Stimulated activated CD4-positive, alpha-beta T cell treated with anti-CD3 and anti-CD28 coated beads, Interleukin-15, amount 100 ng/mL, for 48 hours (primary cell): ENCODE data around the gene GRK3.

Source experiments
- DNase-seq, 2 donors: peaks; one replicate each; pipeline ENCODE4 v3.0.0-alpha.2; 2020; ENCODE audit warnings: low read depth in 2 of 2

Gene GRK3

DNA sequence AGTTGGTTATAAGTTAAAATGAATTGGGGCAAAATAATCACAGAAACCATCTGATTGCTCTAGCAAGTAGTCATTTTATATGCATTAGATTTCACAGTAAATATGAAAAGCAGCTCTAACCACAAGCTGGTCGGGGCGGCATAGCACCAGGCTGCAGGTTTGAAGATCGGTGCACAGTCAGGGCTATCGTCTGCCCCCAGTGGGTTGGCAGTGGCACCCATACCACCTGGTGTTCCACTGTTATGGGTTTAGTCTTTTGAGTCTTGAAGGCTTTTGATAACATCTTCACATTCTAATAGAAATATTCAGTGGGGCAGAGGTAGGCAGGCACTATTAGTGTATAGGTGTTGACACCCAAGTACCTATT is 62.1 kb downstream of the GRK3 start:
- no peak for DNase-seq

GRCh38 chr22:25627271-25627852 is 62.9 kb downstream of the GRK3 start:
- no peak for DNase-seq

DNA sequence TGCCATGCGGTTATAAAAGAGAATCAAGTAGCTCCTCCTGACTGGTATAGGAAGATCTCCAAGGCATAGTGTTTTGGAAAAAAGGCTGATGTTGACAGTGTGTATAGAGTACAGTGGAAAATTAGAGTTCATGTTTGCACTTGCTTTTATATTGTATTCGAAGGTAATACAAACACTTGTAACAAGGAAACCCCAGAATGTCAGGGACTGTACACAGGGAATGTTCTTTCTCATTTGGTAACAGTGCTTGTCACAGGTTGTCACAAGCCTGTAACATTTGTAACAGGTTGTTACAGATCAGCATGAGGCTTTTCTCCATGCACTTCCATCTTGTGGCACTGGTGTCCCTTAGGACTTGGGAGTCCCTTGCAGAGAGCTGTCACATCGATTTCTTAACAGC is 64.0 kb downstream of the GRK3 start:
- DNase-seq: no peak

- no peak for DNase-seq
Measured at GRCh38 chr22:25629613-25630012, 65.1 kb downstream of the GRK3 start.

DNA sequence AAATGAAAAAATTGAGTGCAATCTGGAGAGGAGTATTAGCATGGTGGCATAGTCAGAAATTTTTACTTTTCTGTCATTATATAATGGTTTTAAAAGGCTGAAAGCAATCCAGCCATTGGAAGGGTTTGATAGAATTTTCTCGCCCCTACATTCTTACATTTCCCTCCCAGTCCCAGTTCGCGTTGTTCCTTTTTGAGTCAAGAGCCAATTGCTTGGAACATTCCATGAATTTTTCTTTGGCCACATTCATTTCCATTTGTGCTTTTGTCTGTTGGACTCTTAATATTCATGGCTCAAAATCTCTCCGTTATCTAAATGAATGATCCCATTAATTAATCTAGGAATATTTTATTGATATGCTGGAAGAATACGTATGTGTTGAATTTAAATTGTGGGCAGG is 66.0 kb downstream of the GRK3 start:
- no peak for DNase-seq

DNA sequence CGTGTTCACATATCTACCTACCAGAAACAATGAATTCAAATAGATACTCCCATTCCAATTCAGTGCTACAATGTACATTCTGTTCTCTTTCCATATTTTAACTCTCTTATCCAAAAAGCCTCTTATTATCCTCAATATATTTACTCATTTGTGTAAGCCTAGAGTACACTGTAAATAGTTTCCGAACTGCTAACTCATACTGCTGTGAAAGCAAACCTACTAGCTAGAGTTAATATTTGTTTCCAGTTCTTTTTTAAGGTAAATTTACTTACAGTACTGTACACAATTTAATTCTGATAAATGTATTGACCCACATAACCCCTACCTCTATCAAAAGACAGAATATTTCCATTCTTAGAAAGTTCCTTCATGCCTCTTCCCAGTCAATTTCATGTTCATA is 71.8 kb downstream of the GRK3 start:
- no peak for DNase-seq

- DNase-seq: no peak
Measured at GRCh38 chr22:25637032-25637431, 72.6 kb downstream of the GRK3 start.

DNA sequence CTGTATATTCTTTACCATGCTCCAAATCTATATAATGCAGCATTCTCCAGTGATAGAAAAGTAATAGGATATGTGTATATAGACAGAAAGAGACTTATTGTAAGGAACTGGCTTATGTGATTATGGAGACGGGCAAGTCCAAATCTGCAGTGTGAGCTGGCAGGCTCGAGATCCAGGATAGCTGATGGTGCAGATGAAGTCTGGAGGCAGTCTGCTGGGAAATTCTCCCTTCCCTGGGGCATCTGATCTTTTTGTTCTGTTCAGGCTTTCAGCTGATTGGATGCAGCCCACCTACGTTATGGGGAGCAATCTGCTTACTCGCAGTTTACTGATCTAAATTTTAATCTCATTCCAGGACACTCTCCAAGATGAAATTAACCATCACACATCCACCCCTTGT is 73.2 kb downstream of the GRK3 start:
- DNase-seq: no peak

DNA sequence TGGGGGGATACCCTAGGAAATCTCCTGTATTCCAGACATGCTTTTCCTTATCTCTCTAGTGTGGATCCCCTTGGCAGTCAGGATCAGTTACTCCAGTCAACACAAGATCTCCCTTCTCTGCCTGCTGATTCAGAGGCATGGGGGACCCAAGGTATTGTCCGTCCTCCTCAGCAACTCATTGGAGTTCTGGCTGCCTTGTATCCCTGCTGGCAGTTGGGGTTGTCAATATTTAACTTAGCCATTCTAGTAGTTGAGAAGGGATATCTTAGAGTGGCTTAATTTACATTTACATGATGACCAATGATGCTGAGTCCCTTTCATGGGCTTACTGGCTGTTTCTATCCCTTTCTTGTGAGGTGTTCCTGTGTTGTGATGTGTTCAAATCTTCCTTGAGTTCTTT is 74.2 kb downstream of the GRK3 start:
- DNase-seq: no peak

DNA sequence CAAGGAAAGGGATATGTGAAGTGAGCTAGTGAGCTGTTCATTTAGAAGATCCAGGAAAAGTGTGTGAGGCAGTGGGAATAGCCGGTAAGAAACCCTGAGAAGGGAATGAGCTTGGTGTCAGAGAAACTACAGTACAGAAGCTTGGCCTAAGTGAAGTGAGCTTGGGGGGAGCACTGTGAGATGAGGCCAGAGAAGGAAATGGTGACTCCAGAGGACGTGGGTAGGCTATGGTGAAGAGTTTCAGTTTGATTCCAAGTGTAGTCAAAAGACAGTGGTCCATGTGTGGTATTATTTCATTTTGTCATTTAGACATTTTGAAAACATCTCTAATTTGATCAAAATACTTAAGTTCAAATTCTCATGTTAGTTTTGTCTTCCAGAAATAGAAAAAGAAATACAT is 77.2 kb downstream of the GRK3 start:
- no peak for DNase-seq

- DNase-seq: no peak
Measured at GRCh38 chr22:25643232-25644000, 78.9 kb downstream of the GRK3 start.

GRCh38 chr22:25644122-25644521 is 79.6 kb downstream of the GRK3 start:
- DNase-seq: no peak

GRCh38 chr22:25645266-25645665 is 80.8 kb downstream of the GRK3 start:
- DNase-seq: no peak

DNA sequence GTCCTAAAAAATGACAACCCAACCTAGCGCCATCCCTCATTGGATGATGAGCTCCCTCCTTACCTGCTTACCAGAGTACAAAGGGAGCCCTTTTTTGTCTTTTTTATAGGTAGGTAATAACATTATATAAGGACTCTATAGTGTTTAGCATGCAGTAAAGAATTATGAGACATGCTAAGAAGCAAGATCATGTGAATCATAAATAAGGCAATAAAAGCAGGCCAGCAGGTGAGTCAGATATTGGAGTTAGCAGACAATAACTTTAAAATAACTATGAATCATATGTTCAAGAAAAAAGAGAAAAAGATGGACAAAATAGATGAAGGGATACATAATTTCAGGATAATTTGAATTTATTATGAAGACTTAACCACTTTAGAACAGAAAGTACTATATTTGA is 81.5 kb downstream of the GRK3 start:
- DNase-seq: no peak

DNA sequence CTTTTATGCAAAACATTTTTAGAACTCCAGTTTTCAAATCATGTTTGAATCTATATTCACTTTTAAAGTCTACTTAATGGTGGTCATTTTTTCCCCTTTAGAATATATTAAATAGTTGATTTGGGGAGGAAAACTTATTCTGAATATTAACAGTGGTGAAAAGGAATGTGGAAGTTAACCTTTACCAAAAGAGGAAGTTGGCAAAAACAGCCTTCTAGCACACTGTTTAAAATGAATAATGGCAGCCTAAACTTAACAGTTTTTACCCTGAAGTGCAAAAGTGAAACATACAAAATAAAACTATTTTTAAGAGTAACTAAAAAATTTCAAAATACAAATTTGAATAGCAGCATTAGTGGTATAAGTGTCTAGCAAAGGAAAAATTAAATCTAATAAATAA is 86.4 kb downstream of the GRK3 start:
- no peak for DNase-seq

- no peak for DNase-seq
Measured at GRCh38 chr22:25651332-25652085, 87.0 kb downstream of the GRK3 start.

DNA sequence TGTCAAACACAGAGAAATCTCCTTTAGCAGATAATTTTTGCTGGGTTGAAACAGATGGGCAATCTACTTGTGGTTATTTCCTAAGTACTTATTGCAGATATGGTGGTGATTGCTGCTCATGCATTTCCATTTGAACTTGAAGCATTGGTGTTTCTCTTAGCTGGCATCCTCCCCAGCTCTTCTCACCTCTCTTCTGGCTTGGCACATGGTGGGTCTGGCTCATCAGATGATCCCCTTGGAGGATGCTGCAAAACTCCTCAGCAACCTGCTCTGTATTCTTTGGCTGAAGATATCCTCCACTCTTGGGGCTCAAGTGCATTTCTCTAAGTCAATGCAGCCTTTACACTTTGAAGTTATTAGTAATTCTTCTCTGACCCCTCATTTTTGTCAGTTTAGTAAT is 90.2 kb downstream of the GRK3 start:
- no peak for DNase-seq

- no peak for DNase-seq
Measured at GRCh38 chr22:25655371-25655935, 91.0 kb downstream of the GRK3 start.

DNA sequence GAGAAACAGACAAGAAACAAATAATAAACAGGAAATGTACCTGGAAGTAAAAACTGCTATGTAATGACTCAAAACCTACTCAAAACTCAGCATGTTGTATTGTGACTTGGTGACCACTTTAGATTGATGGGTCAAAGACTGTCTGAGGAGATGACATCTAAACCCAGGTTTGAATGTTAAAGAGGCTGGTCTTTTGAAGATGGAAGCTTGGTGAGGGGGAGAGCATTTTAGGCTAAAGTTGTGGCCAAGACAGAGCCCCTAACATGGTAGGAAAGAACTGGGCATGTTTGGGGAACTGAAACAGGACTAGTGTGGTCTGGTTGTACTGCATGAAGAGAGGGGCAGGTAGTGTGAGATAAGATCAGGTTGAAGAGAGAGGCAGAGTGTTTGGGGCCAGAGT is 92.2 kb downstream of the GRK3 start:
- DNase-seq: no peak

GRCh38 chr22:25658633-25659032 is 94.2 kb downstream of the GRK3 start:
- no peak for DNase-seq

DNA sequence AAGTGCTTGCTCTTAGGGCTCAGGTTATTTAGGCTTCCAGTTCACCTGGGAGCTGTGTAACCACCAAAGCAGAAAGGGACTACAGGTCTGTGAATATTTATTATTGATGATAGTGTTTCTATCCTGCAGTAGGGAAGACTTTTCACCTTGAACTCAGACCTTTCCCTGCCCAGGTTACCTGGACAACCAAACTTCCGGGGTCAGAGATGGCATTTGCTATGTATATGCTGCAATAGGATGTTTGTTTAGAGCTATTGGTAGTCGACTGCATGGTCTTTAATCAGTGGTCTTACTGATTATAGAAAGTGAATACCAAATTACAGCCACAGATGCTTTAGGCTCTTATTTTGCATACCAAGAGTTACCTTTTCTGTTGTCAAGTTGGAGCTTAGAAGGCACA is 94.9 kb downstream of the GRK3 start:
- no peak for DNase-seq

- no peak for DNase-seq
Measured at GRCh38 chr22:25660336-25660735, 95.9 kb downstream of the GRK3 start.

DNA sequence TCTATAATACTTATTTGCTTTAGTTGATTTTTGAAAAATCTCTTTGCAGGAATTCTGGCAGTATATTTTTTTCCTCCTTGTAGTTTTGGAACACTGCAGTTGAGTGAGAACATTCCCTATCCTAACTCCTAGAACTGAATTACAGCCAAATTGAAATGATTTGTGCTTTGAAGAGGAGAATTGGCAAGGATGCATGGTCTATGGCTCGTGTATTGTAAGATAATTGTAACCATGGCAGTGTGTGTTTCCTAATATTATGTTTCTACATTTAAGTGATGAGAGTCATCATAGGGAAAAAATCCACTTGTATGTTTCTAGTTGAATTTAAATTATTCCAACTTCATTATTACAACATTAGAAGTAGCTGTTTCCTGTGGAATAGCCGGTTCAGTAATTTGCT is 96.6 kb downstream of the GRK3 start:
- DNase-seq: no peak
